Dendritic cell treated with granulocyte-macrophage colony-stimulating factor and Interleukin-4, amounts not matched to agents 40 ng/mL and 50 ng/mL, for 4 days (primary cell): ENCODE data around the gene PDCD10.

ENCODE experiments used
- H3K27ac Mint-ChIP-seq: one replicate; pipeline ENCODE4 v1.8.0; 2022; ENCODE audit warnings: mild to moderate bottlenecking, mixed read lengths
- H3K27me3 Mint-ChIP-seq: one replicate; pipeline ENCODE4 v1.8.0; 2022; ENCODE audit warnings: mild to moderate bottlenecking, mixed read lengths
- H3K36me3 Mint-ChIP-seq: one replicate; pipeline ENCODE4 v1.8.0; 2022; ENCODE audit warnings: low read depth, mixed read lengths
- H3K4me1 Mint-ChIP-seq: one replicate; pipeline ENCODE4 v1.8.0; 2022; ENCODE audit warnings: low read depth, mixed read lengths
- H3K4me3 Mint-ChIP-seq: one replicate; pipeline ENCODE4 v1.8.0; 2022; ENCODE audit warnings: mild to moderate bottlenecking, moderate library complexity, mixed read lengths
- H3K9me3 Mint-ChIP-seq: one replicate; pipeline ENCODE4 v1.8.0; 2022; ENCODE audit warnings: mixed read lengths
- intact Hi-C: fragments of 100-400 bp; cut with micrococcal nuclease; formaldehyde crosslinking; loops from one replicate; pipeline ENCODE4 v1.15.0; 2022

Gene PDCD10

GRCh38 chr3:167734498-167735232 is at the start of gene PDCD10:
TSS of gene PDCD10 (minus strand) at chr3:167734892. CDS start at chr3:167720157, 14,735 bp downstream.
- intact Hi-C loops: loop anchor here (2.0 to 5.0 kb wide), 2 partner anchors 128 to 354 kb away; partner anchors contain the start of gene ZBBX
- peaks cover 13% of the 10 kb centered on the region for H3K36me3 Mint-ChIP-seq
- H3K27me3 Mint-ChIP-seq: no peaks in the 10 kb centered on the region
- H3K27ac Mint-ChIP-seq: no peak within 1 kb of the TSS
- H3K4me1 Mint-ChIP-seq: peaks cover 13% of the 10 kb centered on the region
- H3K9me3 Mint-ChIP-seq: no peaks in the 10 kb centered on the region
- H3K4me3 Mint-ChIP-seq: no peak within 1 kb of the TSS

- Mint-ChIP-seq H3K36me3 (no peaks in the 10 kb centered on the region), H3K9me3 (no peaks in the 10 kb centered on the region), H3K4me3 (no peak overlapping the region), H3K4me1 (no peaks in the 10 kb centered on the region), H3K27me3 (no peaks in the 10 kb centered on the region), H3K27ac (no peak overlapping the region)
- intact Hi-C loops: no loop called here
These were observed 49.1 kb upstream of the PDCD10 start for GRCh38 chr3:167783781-167784180.

DNA sequence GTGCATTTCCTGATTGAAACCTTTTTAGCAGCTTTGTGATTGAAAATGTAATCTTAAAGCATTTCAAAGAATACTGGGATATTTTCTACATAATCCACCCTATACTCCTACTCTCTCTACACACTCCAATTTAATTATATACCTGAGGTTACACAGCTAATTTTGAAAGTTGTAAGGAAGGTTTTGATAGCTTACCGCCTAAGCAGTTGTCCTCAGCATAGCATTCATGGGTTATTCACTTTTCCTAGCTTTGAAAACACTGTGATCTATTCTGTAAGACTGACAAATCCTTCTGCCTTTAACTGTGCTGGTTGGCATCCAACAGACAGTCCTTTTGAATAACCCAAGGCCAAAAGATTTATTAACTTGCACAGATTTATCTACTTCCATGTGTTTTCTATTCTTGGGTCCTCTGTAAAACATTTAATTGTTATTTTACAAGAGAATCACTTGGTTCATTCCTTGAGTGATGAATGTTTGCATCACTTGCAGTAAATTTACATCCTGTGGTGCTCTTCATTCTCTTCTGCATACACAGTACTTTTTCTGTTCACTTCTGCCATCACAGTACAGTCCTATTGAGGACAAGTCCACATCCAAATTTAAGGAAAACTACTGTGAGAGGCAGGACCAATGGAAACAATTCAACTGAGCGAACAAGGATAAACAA is 45.7 kb upstream of the PDCD10 start:
- Mint-ChIP-seq H3K4me3 (no peak overlapping the region), H3K36me3 (no peaks in the 10 kb centered on the region), H3K27ac (no peak overlapping the region), H3K27me3 (no peaks in the 10 kb centered on the region), H3K4me1 (no peaks in the 10 kb centered on the region), H3K9me3 (peaks cover 11% of the 10 kb centered on the region)
- intact Hi-C loops: no loop called here

DNA sequence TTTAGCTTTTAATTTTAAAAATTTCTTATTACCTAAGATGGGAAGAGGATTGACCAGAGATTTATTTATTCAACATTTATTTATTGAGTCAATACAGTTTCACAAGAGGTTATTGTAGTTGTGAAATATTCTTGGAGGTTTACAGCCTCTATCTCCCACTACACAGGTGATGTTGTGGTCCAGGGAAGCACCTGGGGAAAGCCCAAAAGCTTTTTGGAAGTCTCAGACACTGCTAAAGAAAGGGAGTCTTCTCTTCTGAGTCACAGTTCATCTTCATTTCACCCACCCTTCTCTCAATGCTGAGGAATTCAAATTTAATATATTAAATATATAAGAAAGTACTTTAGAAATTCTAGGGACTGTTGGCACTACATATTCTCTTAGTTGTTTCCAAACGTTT is 42.7 kb upstream of the PDCD10 start:
- no peak overlapping the region for H3K4me3 Mint-ChIP-seq
- H3K9me3 Mint-ChIP-seq: peaks cover 11% of the 10 kb centered on the region

GRCh38 chr3:167776066-167776685 is 41.5 kb upstream of the PDCD10 start:
- intact Hi-C loops: no loop called here
- H3K4me1 Mint-ChIP-seq: no peaks in the 10 kb centered on the region
- no peak overlapping the region for H3K4me3 Mint-ChIP-seq
- no peaks in the 10 kb centered on the region for H3K36me3 Mint-ChIP-seq
- peaks cover 11% of the 10 kb centered on the region for H3K9me3 Mint-ChIP-seq
- no peak overlapping the region for H3K27ac Mint-ChIP-seq
- no peaks in the 10 kb centered on the region for H3K27me3 Mint-ChIP-seq

More for the DNA sequence above, 42.7 kb upstream of the PDCD10 start:
- H3K27ac Mint-ChIP-seq: no peak overlapping the region
- no peaks in the 10 kb centered on the region for H3K4me1 Mint-ChIP-seq
- no peaks in the 10 kb centered on the region for H3K27me3 Mint-ChIP-seq
- intact Hi-C loops: no loop called here
- no peaks in the 10 kb centered on the region for H3K36me3 Mint-ChIP-seq

GRCh38 chr3:167773584-167773983 is 38.9 kb upstream of the PDCD10 start:
- Mint-ChIP-seq H3K4me3 (no peak overlapping the region), H3K9me3 (peaks cover 10% of the 10 kb centered on the region), H3K27ac (no peak overlapping the region), H3K27me3 (no peaks in the 10 kb centered on the region), H3K36me3 (no peaks in the 10 kb centered on the region), H3K4me1 (no peaks in the 10 kb centered on the region)
- intact Hi-C loops: no loop called here

DNA sequence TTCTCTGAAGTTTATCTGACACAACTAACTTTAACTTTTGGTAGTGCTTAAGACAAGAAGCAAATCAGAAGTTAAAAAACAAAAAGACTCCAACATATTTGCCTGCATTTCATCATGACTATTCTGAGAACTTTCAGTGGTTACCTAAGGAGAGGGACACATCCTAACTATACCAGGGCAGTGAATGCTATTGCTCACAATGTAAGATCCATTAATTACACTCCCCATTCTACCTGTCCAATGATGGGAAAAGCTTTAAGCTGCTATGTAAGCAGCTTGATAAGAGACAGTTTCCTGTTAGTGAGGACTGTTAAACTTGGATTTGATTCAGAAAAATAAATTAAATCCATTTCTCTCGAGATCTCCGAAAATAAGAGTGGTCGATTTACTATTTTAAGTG is 38.3 kb upstream of the PDCD10 start:
- intact Hi-C loops: no loop called here
- H3K4me3 Mint-ChIP-seq: no peak overlapping the region

GRCh38 chr3:167762296-167762695 is 27.6 kb upstream of the PDCD10 start:
- H3K4me1 Mint-ChIP-seq: peaks cover 15% of the 10 kb centered on the region
- no peak overlapping the region for H3K4me3 Mint-ChIP-seq
- peaks cover 24% of the 10 kb centered on the region for H3K9me3 Mint-ChIP-seq
- no peaks in the 10 kb centered on the region for H3K36me3 Mint-ChIP-seq
- no peak overlapping the region for H3K27ac Mint-ChIP-seq
- intact Hi-C loops: no loop called here
- no peaks in the 10 kb centered on the region for H3K27me3 Mint-ChIP-seq

More for the DNA sequence above, 38.3 kb upstream of the PDCD10 start:
- Mint-ChIP-seq H3K36me3 (no peaks in the 10 kb centered on the region), H3K4me1 (no peaks in the 10 kb centered on the region), H3K27ac (no peak overlapping the region), H3K27me3 (no peaks in the 10 kb centered on the region), H3K9me3 (peaks cover 4% of the 10 kb centered on the region)

GRCh38 chr3:167761302-167761701 is 26.6 kb upstream of the PDCD10 start:
- no peaks in the 10 kb centered on the region for H3K36me3 Mint-ChIP-seq
- intact Hi-C loops: no loop called here
- H3K27ac Mint-ChIP-seq: no peak overlapping the region
- no peak overlapping the region for H3K4me3 Mint-ChIP-seq
- peaks cover 19% of the 10 kb centered on the region for H3K9me3 Mint-ChIP-seq
- H3K27me3 Mint-ChIP-seq: no peaks in the 10 kb centered on the region
- H3K4me1 Mint-ChIP-seq: peaks cover 15% of the 10 kb centered on the region

- no peaks in the 10 kb centered on the region for H3K27me3 Mint-ChIP-seq
- H3K4me3 Mint-ChIP-seq: no peak overlapping the region
These were observed 19.4 kb upstream of the PDCD10 start for GRCh38 chr3:167754049-167754448.

GRCh38 chr3:167750272-167750971 is 15.7 kb upstream of the PDCD10 start:
- no peaks in the 10 kb centered on the region for H3K36me3 Mint-ChIP-seq
- no peak overlapping the region for H3K27ac Mint-ChIP-seq
- no peaks in the 10 kb centered on the region for H3K27me3 Mint-ChIP-seq
- intact Hi-C loops: no loop called here
- no peaks in the 10 kb centered on the region for H3K9me3 Mint-ChIP-seq
- H3K4me3 Mint-ChIP-seq: no peak overlapping the region
- peaks cover 25% of the 10 kb centered on the region for H3K4me1 Mint-ChIP-seq

More at GRCh38 chr3:167754049-167754448, 19.4 kb upstream of the PDCD10 start:
- no peaks in the 10 kb centered on the region for H3K9me3 Mint-ChIP-seq
- no peak overlapping the region for H3K27ac Mint-ChIP-seq
- H3K4me1 Mint-ChIP-seq: peaks cover 9% of the 10 kb centered on the region
- H3K36me3 Mint-ChIP-seq: no peaks in the 10 kb centered on the region
- intact Hi-C loops: no loop called here

DNA sequence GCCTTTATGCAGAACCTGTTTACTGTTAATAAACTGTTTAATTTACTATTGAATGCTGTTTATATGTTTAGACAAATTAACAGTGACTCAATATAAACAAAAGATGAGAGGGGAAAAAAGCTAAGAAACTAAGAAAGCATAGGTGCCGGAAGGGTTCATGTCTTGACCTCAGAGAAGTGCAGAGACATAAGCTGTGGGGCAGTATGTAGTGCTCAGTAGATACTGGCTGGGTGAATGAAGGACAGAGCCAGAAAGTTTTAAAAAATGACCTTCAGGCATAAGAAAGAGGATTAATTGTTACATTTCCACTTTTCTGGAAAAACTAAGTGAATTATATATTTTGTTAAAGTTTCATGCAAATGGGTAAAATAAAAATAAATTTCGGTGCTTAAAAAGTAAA is 15.0 kb upstream of the PDCD10 start:
- H3K4me3 Mint-ChIP-seq: no peak overlapping the region
- intact Hi-C loops: no loop called here
- no peaks in the 10 kb centered on the region for H3K27me3 Mint-ChIP-seq
- H3K27ac Mint-ChIP-seq: no peak overlapping the region
- no peaks in the 10 kb centered on the region for H3K36me3 Mint-ChIP-seq
- H3K9me3 Mint-ChIP-seq: no peaks in the 10 kb centered on the region
- peaks cover 25% of the 10 kb centered on the region for H3K4me1 Mint-ChIP-seq

DNA sequence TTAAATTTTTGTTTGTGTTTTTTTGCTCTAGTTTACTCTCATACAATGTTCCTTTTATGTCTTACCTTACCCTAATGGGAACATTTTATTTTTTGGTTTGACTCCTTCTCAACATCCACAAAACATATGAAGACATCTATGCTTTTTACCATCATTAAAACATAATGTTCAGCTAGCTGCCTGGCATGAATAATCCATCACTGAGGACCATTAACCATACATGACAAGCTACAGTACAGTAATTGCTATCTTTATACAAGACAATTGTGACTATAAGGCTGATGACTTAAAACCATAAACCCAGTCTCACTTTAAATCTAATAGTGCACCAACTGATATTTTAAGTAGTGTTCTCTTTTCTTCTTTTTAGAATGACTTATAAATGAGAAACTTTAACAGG is 14.5 kb upstream of the PDCD10 start:
- no peak overlapping the region for H3K27ac Mint-ChIP-seq
- intact Hi-C loops: no loop called here

GRCh38 chr3:167743799-167744198 is 9.1 kb upstream of the PDCD10 start:
- no peaks in the 10 kb centered on the region for H3K36me3 Mint-ChIP-seq
- H3K4me1 Mint-ChIP-seq: peaks cover 14% of the 10 kb centered on the region
- H3K9me3 Mint-ChIP-seq: no peaks in the 10 kb centered on the region
- H3K4me3 Mint-ChIP-seq: no peak overlapping the region
- no peaks in the 10 kb centered on the region for H3K27me3 Mint-ChIP-seq
- no peak overlapping the region for H3K27ac Mint-ChIP-seq
- intact Hi-C loops: no loop called here

More for the DNA sequence above, 14.5 kb upstream of the PDCD10 start:
- Mint-ChIP-seq H3K4me1 (peaks cover 25% of the 10 kb centered on the region), H3K9me3 (no peaks in the 10 kb centered on the region), H3K4me3 (no peak overlapping the region), H3K36me3 (no peaks in the 10 kb centered on the region), H3K27me3 (no peaks in the 10 kb centered on the region)
